HAP-1 (cell line): ENCODE data around the gene CPLX1.
"Not testable (repeated sequence)": the region's sequence is repeated elsewhere in the genome, so short reads cannot be mapped to it uniquely, and the experiment has no call there.

Source experiments
- DNase-seq, 2 experiments: peaks; one replicate each; pipeline ENCODE4 v3.0.0-alpha.2; 2016 to 2020; ENCODE audit warnings: low spot score in 2 of 2
- H3K27me3 ChIP-seq: fragments of 250-450 bp; sonication (Bioruptor Pico); 2 replicates; pipeline ENCODE4 v1.5.1; 2020; ENCODE audit warnings: low read depth, mild to moderate bottlenecking, moderate library complexity
- H3K36me3 ChIP-seq: fragments of 250-450 bp; sonication (Bioruptor Pico); replicated peaks from 2 replicates; pipeline ENCODE4 v1.5.1; 2020; ENCODE audit warnings: mild to moderate bottlenecking
- H3K4me1 ChIP-seq: fragments of 250-450 bp; sonication (Bioruptor Pico); 2 replicates; pipeline ENCODE4 v1.5.1; 2020; ENCODE audit warnings: mild to moderate bottlenecking
- H3K4me3 ChIP-seq: fragments of 250-450 bp; sonication (Bioruptor Pico); 2 replicates; pipeline ENCODE4 v1.5.1; 2020; ENCODE audit warnings: mild to moderate bottlenecking, moderate library complexity
- H3K9me3 ChIP-seq: fragments of 250-450 bp; sonication (Bioruptor Pico); 2 replicates; pipeline ENCODE4 v1.5.1; 2020; ENCODE audit warnings: mild to moderate bottlenecking, moderate library complexity
- in situ Hi-C: fragments of 300-500 bp; cut with MboI; formaldehyde crosslinking; loops from 3 replicates; pipeline ENCODE4 v1.14.3; 2020; ENCODE audit warnings: low sequenced_read_pairs, inconsistent platforms, mixed read lengths

CPLX1 gene

GRCh38 chr4:784401-785331 is 41.3 kb downstream of the CPLX1 start:
- in situ Hi-C loops = no loop called here

GRCh38 chr4:781493-782216 is 44.3 kb downstream of the CPLX1 start:
- H3K9me3 ChIP-seq = no peaks in the 10 kb centered on the region
- H3K4me1 ChIP-seq = peaks cover 12% of the 10 kb centered on the region
- DNase-seq = peak; percentile 95 to 100
- peaks cover 45% of the 10 kb centered on the region for H3K36me3 ChIP-seq
- H3K27me3 ChIP-seq = no peaks in the 10 kb centered on the region
- in situ Hi-C loops = no loop called here
- H3K4me3 ChIP-seq = peak overlapping the region; percentile 99

More at GRCh38 chr4:784401-785331, 41.3 kb downstream of the CPLX1 start:
- H3K36me3 ChIP-seq = peaks cover 18% of the 10 kb centered on the region
- H3K27me3 ChIP-seq = no peaks in the 10 kb centered on the region
- H3K4me3 ChIP-seq = no peak overlapping the region
- H3K4me1 ChIP-seq = peaks cover 12% of the 10 kb centered on the region
- no peaks in the 10 kb centered on the region for H3K9me3 ChIP-seq
- DNase-seq = peak in 1 of 2 experiments; percentile 7

GRCh38 chr4:780716-781492 is 45.0 kb downstream of the CPLX1 start:
- in situ Hi-C loops = no loop called here
- peaks cover 53% of the 10 kb centered on the region for H3K36me3 ChIP-seq
- peak in 1 of 2 experiments; percentile 15 for DNase-seq
- no peaks in the 10 kb centered on the region for H3K27me3 ChIP-seq
- H3K4me3 ChIP-seq = peak overlapping the region; percentile 99
- H3K9me3 ChIP-seq = no peaks in the 10 kb centered on the region
- H3K4me1 ChIP-seq = peaks cover 12% of the 10 kb centered on the region

- Histone ChIP-seq H3K4me1 (peaks cover 12% of the 10 kb centered on the region), H3K4me3 (peak overlapping the region; percentile 99), H3K36me3 (peaks cover 59% of the 10 kb centered on the region)
- H3K9me3 ChIP-seq, in situ Hi-C loops, DNase-seq, H3K27me3 ChIP-seq: not testable (repeated sequence)
These were observed 45.7 kb downstream of the CPLX1 start for GRCh38 chr4:780255-780654.

GRCh38 chr4:779555-779954 is 46.4 kb downstream of the CPLX1 start:
- in situ Hi-C loops = no loop called here
- no peaks in the 10 kb centered on the region for H3K27me3 ChIP-seq
- no peak overlapping the region for H3K4me3 ChIP-seq
- H3K9me3 ChIP-seq = no peaks in the 10 kb centered on the region
- H3K36me3 ChIP-seq = peaks cover 63% of the 10 kb centered on the region
- peaks cover 12% of the 10 kb centered on the region for H3K4me1 ChIP-seq
- DNase-seq = no peak

GRCh38 chr4:777520-778262 is 48.2 kb downstream of the CPLX1 start:
- in situ Hi-C loops = no loop called here
- Histone ChIP-seq H3K36me3 (peaks cover 77% of the 10 kb centered on the region), H3K9me3 (no peaks in the 10 kb centered on the region), H3K4me1 (peaks cover 12% of the 10 kb centered on the region), H3K4me3 (no peak overlapping the region), H3K27me3 (no peaks in the 10 kb centered on the region)
- DNase-seq = no peak

- in situ Hi-C loops = no loop called here
- Histone ChIP-seq H3K9me3 (no peaks in the 10 kb centered on the region), H3K27me3 (no peaks in the 10 kb centered on the region), H3K4me3 (no peak overlapping the region), H3K4me1 (peaks cover 7% of the 10 kb centered on the region; the same call in 1 of the 2 replicates), H3K36me3 (peaks cover 77% of the 10 kb centered on the region)
- no peak for DNase-seq
These were observed 49.0 kb downstream of the CPLX1 start for GRCh38 chr4:776743-777441.

GRCh38 chr4:775485-775884 is 50.4 kb downstream of the CPLX1 start:
- H3K4me3 ChIP-seq, H3K4me1 ChIP-seq, H3K9me3 ChIP-seq, H3K27me3 ChIP-seq, in situ Hi-C loops: not testable (repeated sequence)
- peak in 1 of 2 experiments; percentile 6 for DNase-seq
- H3K36me3 ChIP-seq = peaks cover 77% of the 10 kb centered on the region

GRCh38 chr4:774419-775092 is 51.4 kb downstream of the CPLX1 start:
- H3K4me3 ChIP-seq, H3K4me1 ChIP-seq, H3K27me3 ChIP-seq, H3K9me3 ChIP-seq, in situ Hi-C loops, DNase-seq: not testable (repeated sequence)
- H3K36me3 ChIP-seq = peaks cover 77% of the 10 kb centered on the region

- no peak overlapping the region for H3K4me3 ChIP-seq
- in situ Hi-C loops = no loop called here
- no peak for DNase-seq
- H3K27me3 ChIP-seq = no peaks in the 10 kb centered on the region
- H3K4me1 ChIP-seq = peaks cover 4% of the 10 kb centered on the region; the same call in 1 of the 2 replicates
- peaks cover 75% of the 10 kb centered on the region for H3K36me3 ChIP-seq
- H3K9me3 ChIP-seq = no peaks in the 10 kb centered on the region
These were observed 52.7 kb downstream of the CPLX1 start for GRCh38 chr4:773214-773613.

- DNase-seq = peak in 1 of 2 experiments; percentile 8
- Histone ChIP-seq H3K27me3 (no peaks in the 10 kb centered on the region), H3K36me3 (peaks cover 74% of the 10 kb centered on the region), H3K9me3 (no peaks in the 10 kb centered on the region), H3K4me3 (no peak overlapping the region), H3K4me1 (peaks cover 4% of the 10 kb centered on the region; the same call in 1 of the 2 replicates)
- in situ Hi-C loops = no loop called here
These were observed 53.2 kb downstream of the CPLX1 start for GRCh38 chr4:772776-773175.

- H3K4me3 ChIP-seq = no peak overlapping the region
- no peak for DNase-seq
- no peaks in the 10 kb centered on the region for H3K9me3 ChIP-seq
- peaks cover 4% of the 10 kb centered on the region; the same call in 1 of the 2 replicates for H3K4me1 ChIP-seq
- no peaks in the 10 kb centered on the region; the same call in 1 of the 2 replicates for H3K27me3 ChIP-seq
- in situ Hi-C loops = no loop called here
- H3K36me3 ChIP-seq = peaks cover 74% of the 10 kb centered on the region
These were observed 53.8 kb downstream of the CPLX1 start for GRCh38 chr4:772118-772517.
